CD4-positive, alpha-beta T cell (primary cell): ENCODE results near the gene C2orf49. TPM values are rescaled to one million over a fixed set of nuclear protein-coding genes. Genes with fewer than 3 reads are reported as not detected.

Experiments used
- ATAC-seq: fragments of 200-7000 bp; cut with Tn5 transposase; one replicate; pipeline ENCODE4 v1.10.0; 2022; ENCODE audit warnings: mild to moderate bottlenecking; ENCODE audit not compliant: poor library complexity
- CTCF ChIA-PET: fragments of 350-600 bp; sonication (Branson Sonifier 250); formaldehyde crosslinking; loops from one replicate; lab custom pipeline; 2021; ENCODE audit warnings: antibody characterized with exemption, inconsistent platforms; lab: Charles Lee
- POLR2A ChIA-PET: fragments of 350-600 bp; sonication (Branson Sonifier 250); formaldehyde crosslinking; loops from one replicate; lab custom pipeline; 2021; ENCODE audit warnings: antibody characterized with exemption, inconsistent platforms; lab: Charles Lee
- DNase-seq, 14 experiments: peaks; one replicate each; pipeline ENCODE4 v3.0.0-alpha.2; 2013 to 2020; ENCODE audit warnings: mixed read lengths in 2 of 14
- H3K27ac ChIP-seq, 2 donors: one replicate each; pipeline versions ENCODE4 v1.5.1 to v1.7.0; 2013; ENCODE audit warnings: low read length in 2 of 2, low read depth in 1 of 2, mild to moderate bottlenecking in 1 of 2
- H3K27me3 ChIP-seq, 2 experiments: 1 replicate in 1 of 2; 2 replicates in 1 of 2; pipeline versions ENCODE4 v1.6.1 to v1.7.0; 2013; ENCODE audit warnings: low read length in 2 of 2, control low read depth in 1 of 2, mild to moderate bottlenecking in 1 of 2, moderate library complexity in 1 of 2; ENCODE audit not compliant: insufficient read depth in 2 of 2, control insufficient read depth in 1 of 2
- H3K36me3 ChIP-seq: one replicate; pipeline ENCODE4 v1.6.1; 2013; ENCODE audit warnings: low read length, control low read depth; ENCODE audit not compliant: insufficient read depth
- H3K4me1 ChIP-seq: one replicate; pipeline ENCODE4 v1.6.1; 2013; ENCODE audit warnings: low read length, control low read depth; ENCODE audit not compliant: insufficient read depth
- H3K4me3 ChIP-seq: one replicate; pipeline ENCODE4 v1.5.1; 2013; ENCODE audit warnings: mild to moderate bottlenecking, low read length, moderate library complexity
- H3K9me3 ChIP-seq, 2 experiments: 1 replicate in 1 of 2; 2 replicates in 1 of 2; pipeline versions ENCODE4 v1.6.1 to v1.7.0; 2013; ENCODE audit warnings: low read length in 2 of 2, mild to moderate bottlenecking in 2 of 2, control low read depth in 1 of 2, moderate library complexity in 1 of 2; ENCODE audit not compliant: control insufficient read depth in 1 of 2, insufficient read depth in 1 of 2
- H3K27ac Mint-ChIP-seq: one replicate; pipeline ENCODE4 v1.8.0; 2020; ENCODE audit warnings: mixed read lengths
- H3K27me3 Mint-ChIP-seq: one replicate; pipeline ENCODE4 v1.8.0; 2021; ENCODE audit warnings: mixed read lengths
- H3K36me3 Mint-ChIP-seq: one replicate; pipeline ENCODE4 v1.8.0; 2021; ENCODE audit warnings: low read depth, mixed read lengths
- H3K4me1 Mint-ChIP-seq: one replicate; pipeline ENCODE4 v1.8.0; 2021; ENCODE audit warnings: low read depth, mixed read lengths
- H3K4me3 Mint-ChIP-seq: one replicate; pipeline ENCODE4 v1.8.0; 2020; ENCODE audit warnings: mild to moderate bottlenecking, mixed read lengths
- H3K9me3 Mint-ChIP-seq: one replicate; pipeline ENCODE4 v1.8.0; 2020; ENCODE audit warnings: mixed read lengths
- intact Hi-C, 2 experiments: fragments of 100-400 bp; cut with DNase I in 1 of 2; cut with micrococcal nuclease in 1 of 2; formaldehyde crosslinking; loops; one replicate each; pipeline versions ENCODE4 v1.15.1 to v1.9.0; 2023 to 2025; cut with DNase I, micrococcal nuclease
- total RNA-seq, 174 experiments: library from RNA in 2 of 174; stranded (reverse) in 2 of 174; gene quantifications; one replicate each; pipeline ENCODE4 v1.2.3 and lab custom pipeline; 2021 to 2026
- TF ChIP-seq, protein P1 (sequence below): fragments of 200-600 bp; IDR thresholded peaks from one replicate; pipeline ENCODE4 v1.8.0; 2022; ENCODE audit warnings: antibody characterized with exemption, mild to moderate bottlenecking

The C2orf49 gene
- total RNA-seq, 2 experiments from 2014 or later, result 28.8 to 29.4 TPM

- intact Hi-C loops, result no loop called here
- ChIA-PET POLR2A (no interaction called here), CTCF (no interaction called here)
- Histone ChIP-seq H3K36me3 (no peaks in the 10 kb centered on the region), H3K4me1 (no peaks in the 10 kb centered on the region), H3K4me3 (no peak overlapping the region), H3K27me3 (no peaks in the 10 kb centered on the region), H3K9me3 (no peaks in the 10 kb centered on the region), H3K27ac (no peak overlapping the region)
- Mint-ChIP-seq H3K4me1 (no peaks in the 10 kb centered on the region), H3K27ac (no peak overlapping the region), H3K36me3 (no peaks in the 10 kb centered on the region), H3K9me3 (no peaks in the 10 kb centered on the region), H3K27me3 (no peaks in the 10 kb centered on the region), H3K4me3 (no peak overlapping the region)
- no peak for DNase-seq
- ATAC-seq, result no peak
- TF ChIP-seq, protein P1, sequence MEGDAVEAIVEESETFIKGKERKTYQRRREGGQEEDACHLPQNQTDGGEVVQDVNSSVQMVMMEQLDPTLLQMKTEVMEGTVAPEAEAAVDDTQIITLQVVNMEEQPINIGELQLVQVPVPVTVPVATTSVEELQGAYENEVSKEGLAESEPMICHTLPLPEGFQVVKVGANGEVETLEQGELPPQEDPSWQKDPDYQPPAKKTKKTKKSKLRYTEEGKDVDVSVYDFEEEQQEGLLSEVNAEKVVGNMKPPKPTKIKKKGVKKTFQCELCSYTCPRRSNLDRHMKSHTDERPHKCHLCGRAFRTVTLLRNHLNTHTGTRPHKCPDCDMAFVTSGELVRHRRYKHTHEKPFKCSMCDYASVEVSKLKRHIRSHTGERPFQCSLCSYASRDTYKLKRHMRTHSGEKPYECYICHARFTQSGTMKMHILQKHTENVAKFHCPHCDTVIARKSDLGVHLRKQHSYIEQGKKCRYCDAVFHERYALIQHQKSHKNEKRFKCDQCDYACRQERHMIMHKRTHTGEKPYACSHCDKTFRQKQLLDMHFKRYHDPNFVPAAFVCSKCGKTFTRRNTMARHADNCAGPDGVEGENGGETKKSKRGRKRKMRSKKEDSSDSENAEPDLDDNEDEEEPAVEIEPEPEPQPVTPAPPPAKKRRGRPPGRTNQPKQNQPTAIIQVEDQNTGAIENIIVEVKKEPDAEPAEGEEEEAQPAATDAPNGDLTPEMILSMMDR, result no peak
Observed at GRCh38 chr2:105385731-105386540, 48.6 kb downstream of the C2orf49 start.

- intact Hi-C loops, result no loop called here
- ChIA-PET CTCF (no interaction called here), POLR2A (no interaction called here)
- H3K4me1 ChIP-seq, result no peaks in the 10 kb centered on the region
- Mint-ChIP-seq H3K4me1 (no peaks in the 10 kb centered on the region), H3K9me3 (no peaks in the 10 kb centered on the region), H3K27me3 (no peaks in the 10 kb centered on the region), H3K27ac (no peak overlapping the region), H3K4me3 (no peak overlapping the region), H3K36me3 (no peaks in the 10 kb centered on the region)
- no peak overlapping the region for H3K4me3 ChIP-seq
- H3K9me3 ChIP-seq, result no peaks in the 10 kb centered on the region
- TF ChIP-seq, protein P1, result no peak
- no peaks in the 10 kb centered on the region for H3K27me3 ChIP-seq
- H3K36me3 ChIP-seq, result no peaks in the 10 kb centered on the region
- DNase-seq (no peak), ATAC-seq (no peak)
- no peak overlapping the region for H3K27ac ChIP-seq
Observed at GRCh38 chr2:105387225-105387624, 49.9 kb downstream of the C2orf49 start.

DNA sequence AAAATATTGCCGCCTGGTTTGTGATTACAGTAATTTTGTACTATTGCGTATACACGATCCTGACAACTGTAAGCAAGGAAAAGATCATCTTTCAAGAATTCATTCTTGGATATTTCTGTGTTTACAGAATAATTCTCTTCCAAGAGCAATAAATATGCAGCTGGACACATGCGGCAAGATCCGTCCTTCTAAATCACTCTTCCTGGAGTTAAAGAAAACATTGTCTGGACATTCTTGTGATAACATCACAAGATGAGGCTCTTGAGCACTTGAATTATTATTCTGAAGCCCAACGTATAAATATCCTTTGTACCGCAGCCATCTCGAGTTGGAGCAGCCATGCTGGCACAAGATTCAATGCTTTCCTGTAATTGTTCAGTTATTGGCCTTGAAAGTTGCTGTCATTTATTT, 51.6 kb downstream of the C2orf49 start:
- no peaks in the 10 kb centered on the region for H3K36me3 Mint-ChIP-seq
- H3K4me3 ChIP-seq, result no peak overlapping the region
- H3K4me1 Mint-ChIP-seq, result no peaks in the 10 kb centered on the region
- no peaks in the 10 kb centered on the region for H3K4me1 ChIP-seq
- DNase-seq (no peak), ATAC-seq (no peak)
- H3K9me3 Mint-ChIP-seq, result no peaks in the 10 kb centered on the region
- CTCF ChIA-PET, result no interaction called here
- POLR2A ChIA-PET, result no interaction called here
- H3K27ac Mint-ChIP-seq, result no peak overlapping the region
- TF ChIP-seq, protein P1, result no peak
- no peaks in the 10 kb centered on the region for H3K9me3 ChIP-seq
- H3K36me3 ChIP-seq, result no peaks in the 10 kb centered on the region
- no peaks in the 10 kb centered on the region for H3K27me3 Mint-ChIP-seq
- H3K27ac ChIP-seq, result no peak overlapping the region
- no peak overlapping the region for H3K4me3 Mint-ChIP-seq
- H3K27me3 ChIP-seq, result no peaks in the 10 kb centered on the region
- intact Hi-C loops, result no loop called here
